Liver (tissue), 9 donors: ENCODE results near the gene C12orf76. TPM values are rescaled to one million over a fixed set of nuclear protein-coding genes. Genes with fewer than 3 reads are reported as not detected.

ENCODE experiments used
- DNase-seq: peaks from one replicate; pipeline ENCODE4 v3.0.0-alpha.2; 2017; ENCODE audit warnings: low spot score
- H3K27ac ChIP-seq, 2 donors: one replicate each; pipeline ENCODE4 v1.7.0; 2013; ENCODE audit warnings: inconsistent platforms in 2 of 2, low read length in 2 of 2, control low read depth in 1 of 2, low read depth in 1 of 2, mild to moderate bottlenecking in 1 of 2
- H3K27me3 ChIP-seq, 4 donors: one replicate each; pipeline versions ENCODE4 v1.6.1 to v1.7.0; 2013; ENCODE audit warnings: low read length in 3 of 4, inconsistent platforms in 1 of 4, mild to moderate bottlenecking in 1 of 4, moderate library complexity in 1 of 4; ENCODE audit not compliant: control insufficient read depth in 4 of 4, insufficient read depth in 4 of 4
- H3K36me3 ChIP-seq, 4 donors: one replicate each; pipeline versions ENCODE4 v1.6.1 to v1.7.0; 2013; ENCODE audit warnings: low read length in 3 of 4, mild to moderate bottlenecking in 3 of 4, low read depth in 1 of 4, moderate library complexity in 1 of 4; ENCODE audit not compliant: control insufficient read depth in 4 of 4, insufficient read depth in 3 of 4
- H3K4me1 ChIP-seq, 4 donors: one replicate each; pipeline versions ENCODE4 v1.6.1 to v1.7.0; 2013; ENCODE audit warnings: low read length in 3 of 4, mild to moderate bottlenecking in 3 of 4, moderate library complexity in 1 of 4; ENCODE audit not compliant: control insufficient read depth in 4 of 4, insufficient read depth in 4 of 4
- H3K4me3 ChIP-seq, 3 donors: one replicate each; pipeline versions ENCODE4 v1.6.1 to v1.7.0; 2013; ENCODE audit warnings: low read length in 3 of 3, control low read depth in 1 of 3, low read depth in 1 of 3, mild to moderate bottlenecking in 1 of 3
- H3K9ac ChIP-seq, 2 donors: one replicate each; pipeline ENCODE4 v1.7.0; 2013; ENCODE audit warnings: low read length in 2 of 2, mild to moderate bottlenecking in 2 of 2, moderate library complexity in 2 of 2, control low read depth in 1 of 2, low read depth in 1 of 2
- H3K9me3 ChIP-seq, 4 donors: one replicate each; pipeline versions ENCODE4 v1.6.1 to v1.7.0; 2013; ENCODE audit warnings: low read length in 3 of 4; ENCODE audit not compliant: control insufficient read depth in 4 of 4
- CTCF ChIP-seq: fragments of 150-350 bp; IDR thresholded peaks from 2 replicates; pipeline ENCODE4 v1.5.1; 2017; ENCODE audit warnings: improper control_type of control experiment, low read depth, low read length; ENCODE audit not compliant: missing input control
- EGR1 ChIP-seq, 2 donors: IDR thresholded peaks; 2 replicates each; pipeline ENCODE4 v1.6.1; 2016 to 2018; ENCODE audit warnings: antibody characterized with exemption in 2 of 2, low read depth in 2 of 2
- FOXA1 ChIP-seq: IDR thresholded peaks from 2 replicates; pipeline ENCODE4 v1.6.1; 2016; ENCODE audit warnings: antibody characterized with exemption
- FOXA2 ChIP-seq: IDR thresholded peaks from 2 replicates; pipeline ENCODE4 v1.6.1; 2016; ENCODE audit warnings: antibody characterized with exemption
- GABPA ChIP-seq, 2 donors: IDR thresholded peaks in 1 of 2; conservative IDR thresholded peaks in 1 of 2; 2 replicates each; pipeline ENCODE4 v1.6.1; 2016; ENCODE audit warnings: antibody characterized with exemption in 2 of 2, mild to moderate bottlenecking in 1 of 2, moderate library complexity in 1 of 2
- HNF4A ChIP-seq, 2 donors: conservative IDR thresholded peaks; 2 replicates each; pipeline ENCODE4 v1.6.1; 2016; ENCODE audit warnings: antibody characterized with exemption in 2 of 2, mild to moderate bottlenecking in 2 of 2
- HNF4G ChIP-seq: IDR thresholded peaks from 2 replicates; pipeline ENCODE4 v1.6.1; 2016; ENCODE audit warnings: antibody characterized with exemption
- JUND ChIP-seq, 2 donors: IDR thresholded peaks; 2 replicates each; pipeline ENCODE4 v1.6.1; 2016; ENCODE audit warnings: antibody characterized with exemption in 2 of 2
- NR2F2 ChIP-seq: IDR thresholded peaks from 2 replicates; pipeline ENCODE4 v1.6.1; 2016; ENCODE audit warnings: antibody characterized with exemption
- RAD21 ChIP-seq, 2 donors: IDR thresholded peaks; 2 replicates each; pipeline ENCODE4 v1.6.1; 2016; ENCODE audit warnings: antibody characterized with exemption in 2 of 2, mild to moderate bottlenecking in 2 of 2
- RXRA ChIP-seq, 2 donors: IDR thresholded peaks; 2 replicates each; pipeline ENCODE4 v1.6.1; 2017 to 2018; ENCODE audit warnings: antibody characterized with exemption in 2 of 2, mild to moderate bottlenecking in 1 of 2
- SP1 ChIP-seq: IDR thresholded peaks from 2 replicates; pipeline ENCODE4 v1.6.1; 2018; ENCODE audit warnings: antibody characterized with exemption, mild to moderate bottlenecking
- TAF1 ChIP-seq: conservative IDR thresholded peaks from 2 replicates; pipeline ENCODE4 v1.6.1; 2016; ENCODE audit warnings: antibody characterized with exemption, mild to moderate bottlenecking
- YY1 ChIP-seq: IDR thresholded peaks from 2 replicates; pipeline ENCODE4 v1.6.1; 2016; ENCODE audit warnings: antibody characterized with exemption, mild to moderate bottlenecking
- ZBTB33 ChIP-seq: IDR thresholded peaks from 2 replicates; pipeline ENCODE4 v1.6.1; 2016; ENCODE audit warnings: antibody characterized with exemption
- WGBS: extraction: QIAGEN DNeasy Blood & Tissue Kit; methylation state at CpG from one replicate; pipeline ENCODE4 v1.1.7; 2013; 5-methylcytosine and 5-hydroxymethylcytosine counted together
- polyA plus RNA-seq, 2 donors: library from polyadenylated mRNA; stranded (reverse) in 1 of 2; unstranded in 1 of 2; fragments of 200-250 nt in 1 of 2; fragments of >200 nt in 1 of 2; fragmentation: Nextera tagmentation in 1 of 2; extraction: Ambion mirVana in 1 of 2; gene quantifications; one replicate each; pipeline versions ENCODE4 v1.2.1 to v1.2.3, GENCODE V29; 2013 to 2015
- total RNA-seq, 2 donors: library from RNA; depleted of rRNA; stranded (reverse); fragments of >200 nt; gene quantifications; one replicate each; pipeline ENCODE4 v1.2.3, GENCODE V29; 2014
- TF ChIP-seq, protein P1 (sequence below): IDR thresholded peaks from 2 replicates; pipeline ENCODE4 v1.6.1; 2016; ENCODE audit warnings: antibody characterized with exemption
- TF ChIP-seq, protein P2 (sequence below): IDR thresholded peaks from 2 replicates; pipeline ENCODE4 v1.6.1; 2016; ENCODE audit warnings: antibody characterized with exemption
- TF ChIP-seq, protein P3 (sequence below): IDR thresholded peaks from 2 replicates; pipeline ENCODE4 v1.6.1; 2016; ENCODE audit warnings: antibody characterized with exemption, mild to moderate bottlenecking
- donor health status: healthy.
- donor health status: healthy.
- donor health status: healthy.
- donor health status: healthy.
- donor health status: healthy.

Gene C12orf76
- total and polyA plus RNA-seq, 4 donors: 5.6 to 22.4 (median 6.1) TPM

- Histone ChIP-seq H3K9me3 (no peaks in the 10 kb centered on the region), H3K27ac (peak overlapping the region; percentile 56 to 72), H3K9ac (no peak overlapping the region), H3K4me3 (no peak overlapping the region), H3K27me3 (no peaks in the 10 kb centered on the region), H3K36me3 (peaks cover 0 to 17% (median 13%) of the 10 kb centered on the region in 4 donors), H3K4me1 (peaks cover 7 to 42% (median 28%) of the 10 kb centered on the region in 4 donors)
- 45% methylated on average over 5 of the region's 5 CpGs for WGBS
- TF ChIP-seq FOXA1: no peak
- TF ChIP-seq SP1: no peak
- TF ChIP-seq HNF4A (conservative IDR thresholded peaks at IDR 0.05): no peak
- TF ChIP-seq, protein P1, sequence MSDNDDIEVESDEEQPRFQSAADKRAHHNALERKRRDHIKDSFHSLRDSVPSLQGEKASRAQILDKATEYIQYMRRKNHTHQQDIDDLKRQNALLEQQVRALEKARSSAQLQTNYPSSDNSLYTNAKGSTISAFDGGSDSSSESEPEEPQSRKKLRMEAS: no peak
- no peak for TF ChIP-seq HNF4G
- no peak for TF ChIP-seq GABPA (IDR thresholded peaks at IDR 0.05 in 1 of 2, conservative IDR thresholded peaks at IDR 0.05 in 1 of 2)
- no peak for TF ChIP-seq EGR1 (IDR thresholded peaks at IDR 0.05; ENCODE audit: low read depth in 2 of 2)
- TF ChIP-seq RAD21 (IDR thresholded peaks at IDR 0.05): no peak
- TF ChIP-seq JUND (IDR thresholded peaks at IDR 0.05): no peak
- no peak for TF ChIP-seq CTCF
- no peak for TF ChIP-seq TAF1
- TF ChIP-seq RXRA (IDR thresholded peaks at IDR 0.05): no peak
- TF ChIP-seq, protein P2, sequence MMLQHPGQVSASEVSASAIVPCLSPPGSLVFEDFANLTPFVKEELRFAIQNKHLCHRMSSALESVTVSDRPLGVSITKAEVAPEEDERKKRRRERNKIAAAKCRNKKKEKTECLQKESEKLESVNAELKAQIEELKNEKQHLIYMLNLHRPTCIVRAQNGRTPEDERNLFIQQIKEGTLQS: no peak
- TF ChIP-seq YY1: no peak
- TF ChIP-seq FOXA2: no peak
- TF ChIP-seq ZBTB33: no peak
- no peak for TF ChIP-seq NR2F2
- no peak for DNase-seq
Measured at GRCh38 chr12:110038741-110039084, 9.6 kb downstream of the C12orf76 start.

DNA sequence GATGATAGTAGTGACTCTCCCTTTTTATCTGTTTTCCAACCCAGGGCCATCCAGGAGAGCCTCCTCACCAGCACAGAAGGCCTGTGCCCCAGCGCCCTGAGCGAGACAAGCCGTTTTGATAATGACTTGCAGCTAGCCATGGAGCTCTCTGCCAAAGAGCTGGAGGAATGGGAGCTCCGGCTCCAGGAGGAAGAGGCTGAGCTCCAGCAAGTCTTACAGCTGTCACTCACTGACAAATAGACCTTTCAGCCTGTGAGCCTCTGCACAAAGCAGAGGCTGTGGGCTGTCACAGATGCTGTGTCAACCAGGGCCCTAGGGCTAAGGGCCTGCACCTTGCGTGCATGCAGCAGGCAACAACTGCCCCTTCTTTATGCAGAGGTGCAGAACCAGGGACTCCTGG, 11.0 kb downstream of the C12orf76 start:
- H3K27ac ChIP-seq: peak overlapping the region; percentile 8 to 29
- no peak for TF ChIP-seq TAF1
- no peak for TF ChIP-seq JUND (IDR thresholded peaks at IDR 0.05)
- no peak for TF ChIP-seq HNF4A (conservative IDR thresholded peaks at IDR 0.05)
- TF ChIP-seq EGR1 (IDR thresholded peaks at IDR 0.05; ENCODE audit: low read depth in 2 of 2): no peak
- TF ChIP-seq GABPA (IDR thresholded peaks at IDR 0.05 in 1 of 2, conservative IDR thresholded peaks at IDR 0.05 in 1 of 2): no peak
- TF ChIP-seq, protein P3, sequence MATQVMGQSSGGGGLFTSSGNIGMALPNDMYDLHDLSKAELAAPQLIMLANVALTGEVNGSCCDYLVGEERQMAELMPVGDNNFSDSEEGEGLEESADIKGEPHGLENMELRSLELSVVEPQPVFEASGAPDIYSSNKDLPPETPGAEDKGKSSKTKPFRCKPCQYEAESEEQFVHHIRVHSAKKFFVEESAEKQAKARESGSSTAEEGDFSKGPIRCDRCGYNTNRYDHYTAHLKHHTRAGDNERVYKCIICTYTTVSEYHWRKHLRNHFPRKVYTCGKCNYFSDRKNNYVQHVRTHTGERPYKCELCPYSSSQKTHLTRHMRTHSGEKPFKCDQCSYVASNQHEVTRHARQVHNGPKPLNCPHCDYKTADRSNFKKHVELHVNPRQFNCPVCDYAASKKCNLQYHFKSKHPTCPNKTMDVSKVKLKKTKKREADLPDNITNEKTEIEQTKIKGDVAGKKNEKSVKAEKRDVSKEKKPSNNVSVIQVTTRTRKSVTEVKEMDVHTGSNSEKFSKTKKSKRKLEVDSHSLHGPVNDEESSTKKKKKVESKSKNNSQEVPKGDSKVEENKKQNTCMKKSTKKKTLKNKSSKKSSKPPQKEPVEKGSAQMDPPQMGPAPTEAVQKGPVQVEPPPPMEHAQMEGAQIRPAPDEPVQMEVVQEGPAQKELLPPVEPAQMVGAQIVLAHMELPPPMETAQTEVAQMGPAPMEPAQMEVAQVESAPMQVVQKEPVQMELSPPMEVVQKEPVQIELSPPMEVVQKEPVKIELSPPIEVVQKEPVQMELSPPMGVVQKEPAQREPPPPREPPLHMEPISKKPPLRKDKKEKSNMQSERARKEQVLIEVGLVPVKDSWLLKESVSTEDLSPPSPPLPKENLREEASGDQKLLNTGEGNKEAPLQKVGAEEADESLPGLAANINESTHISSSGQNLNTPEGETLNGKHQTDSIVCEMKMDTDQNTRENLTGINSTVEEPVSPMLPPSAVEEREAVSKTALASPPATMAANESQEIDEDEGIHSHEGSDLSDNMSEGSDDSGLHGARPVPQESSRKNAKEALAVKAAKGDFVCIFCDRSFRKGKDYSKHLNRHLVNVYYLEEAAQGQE: no peak
- TF ChIP-seq, protein P2: no peak
- no peak for TF ChIP-seq NR2F2
- no peak for TF ChIP-seq YY1
- no peak for TF ChIP-seq FOXA2
- TF ChIP-seq, protein P1: no peak
- no peak for TF ChIP-seq HNF4G
- no peak for TF ChIP-seq RXRA (IDR thresholded peaks at IDR 0.05)
- TF ChIP-seq ZBTB33: no peak
- no peak for TF ChIP-seq SP1
- no peak for TF ChIP-seq CTCF

More for the DNA sequence above, 11.0 kb downstream of the C12orf76 start:
- Histone ChIP-seq H3K9me3 (no peaks in the 10 kb centered on the region), H3K36me3 (peaks cover 0 to 24% (median 16%) of the 10 kb centered on the region in 4 donors), H3K27me3 (no peaks in the 10 kb centered on the region), H3K4me3 (no peak overlapping the region), H3K4me1 (peaks cover 3 to 32% (median 21%) of the 10 kb centered on the region in 4 donors), H3K9ac (no peak overlapping the region)
- DNase-seq: no peak
- WGBS: 88% methylated on average over 5 of the region's 5 CpGs
